ENCODE data around the gene SLCO2A1.

DNA sequence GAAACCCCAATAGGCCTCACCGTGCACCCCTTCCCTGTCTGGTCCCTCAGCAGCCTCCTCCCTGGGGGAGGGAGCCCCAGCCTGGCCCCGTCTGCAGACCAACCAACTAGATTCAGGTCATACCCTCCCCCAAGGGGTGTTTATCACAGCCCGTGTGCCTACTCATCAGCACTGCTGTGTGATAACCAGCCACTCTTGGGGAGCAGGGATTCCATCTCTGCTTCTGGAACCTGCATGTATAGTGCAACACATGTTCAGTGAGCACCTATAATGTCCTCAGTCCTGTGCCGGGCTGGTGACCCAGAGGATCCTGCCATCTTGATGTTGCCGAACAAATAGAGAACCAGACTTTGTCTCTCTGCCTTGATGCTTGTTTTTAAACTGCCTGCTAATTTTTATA is 6.6 kb upstream of the SLCO2A1 start:
- TF ChIP-seq CTCF (IDR thresholded peaks at IDR 0.05) (no peak), POLR2A (IDR thresholded peaks at IDR 0.05) (no peak)

Measured in testis (tissue), 2 donors.